ENCODE data around the gene KRT6B.

GRCh38 chr12:52428121-52428520 is 23.8 kb downstream of the KRT6B start:
- TF ChIP-seq CTCF (IDR thresholded peaks at IDR 0.05; ENCODE audit: low read depth, low read length) (no peak), POLR2A (IDR thresholded peaks at IDR 0.05; ENCODE audit: extremely low read depth, insufficient read length) (no peak), MYC (IDR thresholded peaks at IDR 0.05; ENCODE audit: low read depth, low read length) (no peak), MAX (IDR thresholded peaks at IDR 0.05; ENCODE audit: low read depth, low read length) (no peak)
